Activated CD8-positive, alpha-beta memory T cell treated with anti-CD3 and anti-CD28 coated beads, Interleukin-2, amount 10 ng/mL, durations not matched to agents 7 days and 5 days (primary cell): Measurements from ENCODE around the gene CACNA2D1. TPM values are rescaled to one million over a fixed set of nuclear protein-coding genes. Genes with fewer than 3 reads are reported as not detected.

Source experiments
- ATAC-seq: fragments of 150-1000 bp; cut with Tn5 transposase; one replicate; pipeline ENCODE4 v1.10.0; 2021; ENCODE audit warnings: moderate library complexity
- CTCF ChIA-PET: fragments of 350-600 bp; sonication (Branson Sonifier 250); formaldehyde crosslinking; loops from one replicate; lab custom pipeline; 2021; ENCODE audit warnings: antibody characterized with exemption; lab: Charles Lee
- DNase-seq: peaks from one replicate; pipeline ENCODE4 v3.0.0-alpha.2; 2020
- H3K27ac Mint-ChIP-seq: one replicate; pipeline ENCODE4 v1.8.0; 2021; ENCODE audit warnings: mild to moderate bottlenecking, mixed read lengths
- H3K27me3 Mint-ChIP-seq: one replicate; pipeline ENCODE4 v1.8.0; 2021; ENCODE audit warnings: mixed read lengths
- H3K36me3 Mint-ChIP-seq: one replicate; pipeline ENCODE4 v1.8.0; 2021; ENCODE audit warnings: mild to moderate bottlenecking, mixed read lengths
- H3K4me1 Mint-ChIP-seq: one replicate; pipeline ENCODE4 v1.8.0; 2021; ENCODE audit warnings: mixed read lengths
- H3K4me3 Mint-ChIP-seq: one replicate; pipeline ENCODE4 v1.8.0; 2021; ENCODE audit warnings: mild to moderate bottlenecking, moderate library complexity, mixed read lengths
- H3K9me3 Mint-ChIP-seq: one replicate; pipeline ENCODE4 v1.8.0; 2022; ENCODE audit warnings: low read depth, mixed read lengths
- total RNA-seq, 2 experiments: library from RNA; stranded (reverse); gene quantifications; one replicate each; pipeline ENCODE4 v1.2.3, GENCODE V29; 2021

The CACNA2D1 gene
- total RNA-seq, 2 experiments from 2014 or later = 0.28 TPM; not detected in 1

- no peaks in the 10 kb centered on the region for H3K27me3 Mint-ChIP-seq
- H3K4me3 Mint-ChIP-seq = no peak overlapping the region
- CTCF ChIA-PET = no interaction called here
- H3K27ac Mint-ChIP-seq = no peak overlapping the region
- H3K9me3 Mint-ChIP-seq = peaks cover 2% of the 10 kb centered on the region
- ATAC-seq (no peak), DNase-seq (no peak)
- no peaks in the 10 kb centered on the region for H3K36me3 Mint-ChIP-seq
- H3K4me1 Mint-ChIP-seq = no peaks in the 10 kb centered on the region
Observed at GRCh38 chr7:81934596-81935301, 508.8 kb downstream of the CACNA2D1 start.

GRCh38 chr7:81932936-81933335 lies 510.6 kb downstream of the CACNA2D1 start:
- CTCF ChIA-PET = no interaction called here
- no peaks in the 10 kb centered on the region for H3K36me3 Mint-ChIP-seq
- no peaks in the 10 kb centered on the region for H3K4me1 Mint-ChIP-seq
- DNase-seq (no peak), ATAC-seq (no peak)
- no peak overlapping the region for H3K27ac Mint-ChIP-seq
- H3K9me3 Mint-ChIP-seq = no peaks in the 10 kb centered on the region
- no peaks in the 10 kb centered on the region for H3K27me3 Mint-ChIP-seq
- no peak overlapping the region for H3K4me3 Mint-ChIP-seq

GRCh38 chr7:81929386-81929785 lies 514.2 kb downstream of the CACNA2D1 start:
- no peak for DNase-seq
- Mint-ChIP-seq H3K36me3 (no peaks in the 10 kb centered on the region), H3K4me3 (no peak overlapping the region), H3K9me3 (no peaks in the 10 kb centered on the region), H3K27ac (no peak overlapping the region), H3K27me3 (no peaks in the 10 kb centered on the region), H3K4me1 (no peaks in the 10 kb centered on the region)
- no peak for ATAC-seq
- CTCF ChIA-PET = no interaction called here

GRCh38 chr7:81926154-81926553 lies 517.4 kb downstream of the CACNA2D1 start:
- H3K36me3 Mint-ChIP-seq = no peaks in the 10 kb centered on the region
- ATAC-seq (no peak), DNase-seq (no peak)
- CTCF ChIA-PET = no interaction called here
- no peak overlapping the region for H3K4me3 Mint-ChIP-seq
- H3K4me1 Mint-ChIP-seq = no peaks in the 10 kb centered on the region
- H3K27me3 Mint-ChIP-seq = no peaks in the 10 kb centered on the region
- H3K27ac Mint-ChIP-seq = no peak overlapping the region
- no peaks in the 10 kb centered on the region for H3K9me3 Mint-ChIP-seq

- no peaks in the 10 kb centered on the region for H3K36me3 Mint-ChIP-seq
- H3K27ac Mint-ChIP-seq = no peak overlapping the region
Observed at GRCh38 chr7:81925530-81925929, 518.0 kb downstream of the CACNA2D1 start.

GRCh38 chr7:81924494-81924893 lies 519.1 kb downstream of the CACNA2D1 start:
- H3K9me3 Mint-ChIP-seq = no peaks in the 10 kb centered on the region
- no peaks in the 10 kb centered on the region for H3K4me1 Mint-ChIP-seq
- DNase-seq = no peak
- no peaks in the 10 kb centered on the region for H3K27me3 Mint-ChIP-seq
- CTCF ChIA-PET = no interaction called here
- ATAC-seq = no peak
- no peaks in the 10 kb centered on the region for H3K36me3 Mint-ChIP-seq
- no peak overlapping the region for H3K27ac Mint-ChIP-seq
- no peak overlapping the region for H3K4me3 Mint-ChIP-seq

More at GRCh38 chr7:81925530-81925929, 518.0 kb downstream of the CACNA2D1 start:
- CTCF ChIA-PET = no interaction called here
- DNase-seq (no peak), ATAC-seq (no peak)
- no peak overlapping the region for H3K4me3 Mint-ChIP-seq
- H3K27me3 Mint-ChIP-seq = no peaks in the 10 kb centered on the region
- H3K9me3 Mint-ChIP-seq = no peaks in the 10 kb centered on the region
- H3K4me1 Mint-ChIP-seq = no peaks in the 10 kb centered on the region

- DNase-seq (no peak), ATAC-seq (no peak)
- H3K4me1 Mint-ChIP-seq = no peaks in the 10 kb centered on the region
- H3K36me3 Mint-ChIP-seq = no peaks in the 10 kb centered on the region
- H3K9me3 Mint-ChIP-seq = peaks cover 4% of the 10 kb centered on the region
- H3K4me3 Mint-ChIP-seq = no peak overlapping the region
- no peak overlapping the region for H3K27ac Mint-ChIP-seq
- no peaks in the 10 kb centered on the region for H3K27me3 Mint-ChIP-seq
- CTCF ChIA-PET = no interaction called here
Observed at GRCh38 chr7:81919494-81919893, 524.1 kb downstream of the CACNA2D1 start.

- Mint-ChIP-seq H3K4me3 (no peak overlapping the region), H3K27me3 (no peaks in the 10 kb centered on the region), H3K9me3 (peaks cover 9% of the 10 kb centered on the region), H3K27ac (no peak overlapping the region), H3K36me3 (no peaks in the 10 kb centered on the region), H3K4me1 (no peaks in the 10 kb centered on the region)
- DNase-seq = no peak
- no peak for ATAC-seq
- CTCF ChIA-PET = no interaction called here
Observed at GRCh38 chr7:81908220-81908619, 535.4 kb downstream of the CACNA2D1 start.

- CTCF ChIA-PET = no interaction called here
- Mint-ChIP-seq H3K9me3 (peaks cover 6% of the 10 kb centered on the region), H3K4me1 (no peaks in the 10 kb centered on the region), H3K4me3 (no peak overlapping the region), H3K27ac (no peak overlapping the region), H3K27me3 (no peaks in the 10 kb centered on the region), H3K36me3 (no peaks in the 10 kb centered on the region)
- no peak for ATAC-seq
- DNase-seq = no peak
Observed at GRCh38 chr7:81903115-81903514, 540.5 kb downstream of the CACNA2D1 start.

- Mint-ChIP-seq H3K9me3 (peaks cover 10% of the 10 kb centered on the region), H3K4me1 (no peaks in the 10 kb centered on the region), H3K36me3 (no peaks in the 10 kb centered on the region), H3K4me3 (no peak overlapping the region), H3K27me3 (no peaks in the 10 kb centered on the region), H3K27ac (no peak overlapping the region)
- CTCF ChIA-PET = no interaction called here
- ATAC-seq (no peak), DNase-seq (no peak)
Observed at GRCh38 chr7:81902536-81902935, 541.0 kb downstream of the CACNA2D1 start.
